Gastroesophageal sphincter (tissue), 4 donors: ENCODE measurements around the gene HSPA12B. TPM values are rescaled to one million over a fixed set of nuclear protein-coding genes. Genes with fewer than 3 reads are reported as not detected.

Source experiments
- ATAC-seq: fragments of 150-250 bp; one replicate; pipeline ENCODE4 v1.9.1; 2016; ENCODE audit warnings: mild to moderate bottlenecking, moderate library complexity
- H3K27ac ChIP-seq, 4 donors: fragments of 200-600 bp; sonication (generic) in 3 of 4; 1 replicate in 3 of 4; 2 replicates in 1 of 4; pipeline ENCODE4 v1.5.1; 2016 to 2019
- H3K27me3 ChIP-seq: fragments of 200-600 bp; sonication (generic); one replicate; pipeline ENCODE4 v1.5.1; 2019
- H3K36me3 ChIP-seq, 2 donors: fragments of 200-600 bp; sonication (generic); one replicate each; pipeline ENCODE4 v1.5.1; 2019; ENCODE audit warnings: control low read depth in 1 of 2
- H3K4me1 ChIP-seq, 3 donors: fragments of 200-600 bp; sonication (generic); 1 replicate in 2 of 3; 2 replicates in 1 of 3; pipeline ENCODE4 v1.5.1; 2016 to 2019; ENCODE audit warnings: control low read depth in 2 of 3
- H3K4me3 ChIP-seq, 2 donors: fragments of 200-600 bp; sonication (generic); one replicate each; pipeline ENCODE4 v1.5.1; 2019; ENCODE audit warnings: mild to moderate bottlenecking in 1 of 2, moderate library complexity in 1 of 2
- H3K9me3 ChIP-seq, 3 donors: fragments of 200-600 bp; sonication (generic); one replicate each; pipeline ENCODE4 v1.5.1; 2017 to 2019; ENCODE audit warnings: control low read depth in 2 of 3
- EP300 ChIP-seq: sonication (generic); formaldehyde crosslinking; IDR thresholded peaks from one replicate; pipeline ENCODE4 v1.6.1; 2017; ENCODE audit warnings: antibody characterized with exemption, mild to moderate bottlenecking
- POLR2A ChIP-seq, 2 donors: fragments of 450-650 bp; IDR thresholded peaks; one replicate each; pipeline ENCODE4 v1.6.1; 2017; ENCODE audit warnings: antibody characterized with exemption in 2 of 2, mild to moderate bottlenecking in 2 of 2, moderate library complexity in 1 of 2
- POLR2AphosphoS5 ChIP-seq: sonication (generic); formaldehyde crosslinking; IDR thresholded peaks from one replicate; pipeline ENCODE4 v1.6.1; 2017; ENCODE audit warnings: antibody characterized with exemption
- WGBS, 2 donors: methylation state at CpG; one replicate each; pipeline ENCODE4 v1.1.5; 2018; ENCODE audit warnings: low coverage in 1 of 2; 5-methylcytosine and 5-hydroxymethylcytosine counted together
- total RNA-seq, 4 donors: library from RNA; depleted of rRNA; stranded (reverse); fragments of >200 nt; gene quantifications; one replicate each; pipeline ENCODE4 v1.1.0, GENCODE V29; 2016
- TF ChIP-seq, protein P1 (sequence below), 4 experiments: fragments of 200-600 bp in 2 of 4; fragments of 450-650 bp in 2 of 4; sonication (generic) in 1 of 4; IDR thresholded peaks; one replicate each; pipeline ENCODE4 v1.5.1; 2017 to 2019; ENCODE audit warnings: antibody characterized with exemption in 4 of 4, mild to moderate bottlenecking in 2 of 4, moderate library complexity in 2 of 4

The HSPA12B gene
- total RNA-seq, 4 donors from 2014 or later = 9.6 to 19.3 (median 14.4) TPM

DNA sequence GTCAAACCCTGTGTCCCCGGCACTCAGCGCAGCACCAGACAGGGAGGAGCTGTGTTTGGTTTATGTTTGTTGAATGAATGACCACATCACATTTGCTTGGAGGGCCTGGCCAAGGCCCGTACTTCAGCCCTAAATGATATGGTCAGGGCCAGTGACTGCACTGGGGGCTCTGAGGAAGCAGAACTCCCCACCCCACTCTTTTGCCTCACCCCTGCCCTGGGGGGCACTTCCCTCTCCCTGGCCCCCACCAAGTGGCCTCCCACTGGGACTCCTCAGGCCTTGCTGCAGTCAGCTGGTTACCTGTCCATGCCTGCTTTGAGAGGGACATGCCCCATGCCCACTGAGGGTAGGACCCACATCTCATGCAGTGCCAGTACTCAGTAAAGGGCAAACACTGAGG is 32.2 kb downstream of the HSPA12B start:
- peak overlapping the region in 1 of 2 donors; percentile 1 for H3K4me3 ChIP-seq
- peak overlapping the region in 3 of 4 donors; percentile 59 to 96 (median 96) for H3K27ac ChIP-seq
- 72% methylated on average over 3 of the region's 3 CpGs; no CpG with 5 or more reads in 1 of the 2 donors for WGBS, 2 donors

DNA sequence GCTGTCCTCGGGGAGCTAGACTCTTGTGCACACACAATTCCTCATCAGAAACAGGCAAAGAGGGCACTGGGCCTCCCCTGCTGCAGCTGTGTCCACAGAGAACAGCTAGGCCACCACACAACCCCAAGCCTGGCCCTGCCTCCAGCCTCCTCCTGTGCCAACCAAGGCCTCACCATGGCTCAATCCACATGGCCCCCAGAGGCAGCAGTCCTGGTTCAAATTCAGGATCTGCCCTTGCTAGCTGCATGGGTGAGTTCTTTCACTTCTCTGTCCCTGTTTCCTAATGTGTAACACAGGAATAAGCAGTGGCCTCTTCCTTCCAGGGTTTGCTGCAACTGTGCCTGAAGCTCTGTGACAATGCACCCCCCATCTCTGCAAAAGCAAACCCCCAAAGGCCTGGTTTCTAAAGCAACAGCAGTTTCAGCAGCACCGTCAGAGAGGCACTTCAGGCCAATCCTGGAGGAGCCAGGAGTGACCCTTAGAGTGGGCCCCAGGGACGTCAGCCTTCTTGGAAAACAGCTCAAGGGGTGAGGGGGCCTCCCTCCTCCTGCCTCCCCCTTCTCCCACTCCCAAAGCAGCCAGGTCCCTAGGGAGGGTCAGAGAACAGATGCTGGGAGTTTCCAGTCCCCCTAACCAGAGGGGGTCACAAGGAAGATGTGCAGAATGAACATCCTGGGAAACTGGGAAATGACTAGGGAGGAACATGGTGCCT is 32.8 kb downstream of the HSPA12B start:
- Histone ChIP-seq H3K27ac (peak overlapping the region in 3 of 4 donors; percentile 89 to 96 (median 96)), H3K4me3 (peak overlapping the region in 1 of 2 donors; percentile 76), H3K4me1 (peaks cover 2 to 90% (median 30%) of the 10 kb centered on the region in 3 donors), H3K9me3 (no peaks in the 10 kb centered on the region), H3K36me3 (no peaks in the 10 kb centered on the region), H3K27me3 (no peaks in the 10 kb centered on the region)
- TF ChIP-seq EP300 = no peak
- ATAC-seq = no peak
- no CpG with 5 or more reads among the region's 3 CpGs for WGBS, 2 donors

More for the DNA sequence above, 32.2 kb downstream of the HSPA12B start:
- ATAC-seq = no peak
- peaks cover 0 to under 1% of the 10 kb centered on the region in 2 donors for H3K36me3 ChIP-seq
- no peaks in the 10 kb centered on the region for H3K27me3 ChIP-seq
- TF ChIP-seq, protein P1, sequence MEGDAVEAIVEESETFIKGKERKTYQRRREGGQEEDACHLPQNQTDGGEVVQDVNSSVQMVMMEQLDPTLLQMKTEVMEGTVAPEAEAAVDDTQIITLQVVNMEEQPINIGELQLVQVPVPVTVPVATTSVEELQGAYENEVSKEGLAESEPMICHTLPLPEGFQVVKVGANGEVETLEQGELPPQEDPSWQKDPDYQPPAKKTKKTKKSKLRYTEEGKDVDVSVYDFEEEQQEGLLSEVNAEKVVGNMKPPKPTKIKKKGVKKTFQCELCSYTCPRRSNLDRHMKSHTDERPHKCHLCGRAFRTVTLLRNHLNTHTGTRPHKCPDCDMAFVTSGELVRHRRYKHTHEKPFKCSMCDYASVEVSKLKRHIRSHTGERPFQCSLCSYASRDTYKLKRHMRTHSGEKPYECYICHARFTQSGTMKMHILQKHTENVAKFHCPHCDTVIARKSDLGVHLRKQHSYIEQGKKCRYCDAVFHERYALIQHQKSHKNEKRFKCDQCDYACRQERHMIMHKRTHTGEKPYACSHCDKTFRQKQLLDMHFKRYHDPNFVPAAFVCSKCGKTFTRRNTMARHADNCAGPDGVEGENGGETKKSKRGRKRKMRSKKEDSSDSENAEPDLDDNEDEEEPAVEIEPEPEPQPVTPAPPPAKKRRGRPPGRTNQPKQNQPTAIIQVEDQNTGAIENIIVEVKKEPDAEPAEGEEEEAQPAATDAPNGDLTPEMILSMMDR (IDR thresholded peaks at IDR 0.05) = no peak
- TF ChIP-seq POLR2A (IDR thresholded peaks at IDR 0.05) = no peak
- no peak for TF ChIP-seq POLR2AphosphoS5
- no peaks in the 10 kb centered on the region for H3K9me3 ChIP-seq
- H3K4me1 ChIP-seq = peaks cover 2 to 93% (median 30%) of the 10 kb centered on the region in 3 donors

DNA sequence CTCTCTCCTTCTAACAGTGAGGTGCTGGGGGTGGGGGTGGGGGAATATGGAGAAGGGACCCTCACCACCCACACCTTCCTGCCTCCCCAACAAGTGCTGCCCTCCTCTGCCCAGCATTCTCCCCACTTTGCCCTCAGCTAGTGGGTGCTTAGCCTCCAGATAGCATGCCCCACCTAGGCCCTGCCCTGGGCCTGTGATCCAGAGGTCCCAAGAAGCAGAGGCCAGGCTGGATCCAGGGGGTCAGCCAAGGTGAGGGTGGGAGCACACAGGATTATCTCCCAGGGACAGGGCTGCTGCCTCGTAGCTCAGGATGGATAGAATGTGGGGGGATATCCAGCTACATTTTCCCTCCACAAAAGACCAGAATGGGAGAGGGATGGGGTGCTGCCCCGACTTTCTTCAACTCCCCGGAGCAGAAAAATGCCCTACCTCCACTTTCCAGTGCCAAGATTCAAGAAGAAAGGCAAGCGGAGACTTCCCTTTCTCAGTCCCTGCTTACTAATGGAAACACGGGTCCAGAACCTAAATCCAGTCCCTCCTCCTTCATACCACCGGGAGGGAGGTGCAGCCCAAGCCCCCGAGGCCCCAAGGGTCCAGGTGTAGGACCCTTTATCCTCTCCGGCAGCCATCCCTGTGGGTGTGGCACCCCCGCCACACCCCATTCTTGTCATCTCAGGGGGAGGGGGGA is 34.1 kb downstream of the HSPA12B start:
- TF ChIP-seq POLR2A (IDR thresholded peaks at IDR 0.05) = peak in 1 of 2 donors; percentile 12
- TF ChIP-seq EP300 = no peak
- no peak for ATAC-seq
- no peaks in the 10 kb centered on the region for H3K9me3 ChIP-seq
- no peaks in the 10 kb centered on the region for H3K36me3 ChIP-seq
- no peaks in the 10 kb centered on the region for H3K27me3 ChIP-seq
- H3K27ac ChIP-seq = peak overlapping the region; percentile 11 to 96 (median 92)
- peak overlapping the region; percentile 61 to 76 for H3K4me3 ChIP-seq
- peaks cover 2 to 78% (median 30%) of the 10 kb centered on the region in 3 donors for H3K4me1 ChIP-seq
- WGBS, 2 donors = 16% methylated on average over 5 of the region's 9 CpGs; no CpG with 5 or more reads in 1 of the 2 donors

DNA sequence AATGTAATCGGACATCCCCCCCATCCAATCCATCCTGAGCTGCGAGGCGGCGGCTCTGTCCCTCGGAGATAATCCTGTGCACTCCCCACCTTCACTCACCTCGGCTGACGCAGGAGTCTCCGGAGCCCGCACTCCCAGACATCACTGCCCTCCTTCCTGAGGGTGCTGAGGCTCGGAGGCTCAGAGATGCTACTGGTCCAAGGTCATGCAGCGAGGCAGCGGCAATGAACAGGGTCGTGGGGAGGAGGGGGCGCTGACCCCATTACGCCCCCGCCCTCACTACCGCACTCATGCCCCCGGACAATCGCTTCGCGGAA is 34.6 kb downstream of the HSPA12B start:
- peaks cover 2 to 73% (median 30%) of the 10 kb centered on the region in 3 donors for H3K4me1 ChIP-seq
- TF ChIP-seq POLR2A (IDR thresholded peaks at IDR 0.05) (no peak), EP300 (no peak), POLR2AphosphoS5 (no peak)
- TF ChIP-seq, protein P1 (IDR thresholded peaks at IDR 0.05) = no peak
- ATAC-seq = no peak
- H3K27me3 ChIP-seq = no peaks in the 10 kb centered on the region
- H3K27ac ChIP-seq = peak overlapping the region; percentile 6 to 96 (median 92)
- peak overlapping the region; percentile 61 to 76 for H3K4me3 ChIP-seq
- no peaks in the 10 kb centered on the region for H3K36me3 ChIP-seq
- no peaks in the 10 kb centered on the region for H3K9me3 ChIP-seq
- 0% methylated on average over 3 of the region's 21 CpGs; no CpG with 5 or more reads in 1 of the 2 donors for WGBS, 2 donors

DNA sequence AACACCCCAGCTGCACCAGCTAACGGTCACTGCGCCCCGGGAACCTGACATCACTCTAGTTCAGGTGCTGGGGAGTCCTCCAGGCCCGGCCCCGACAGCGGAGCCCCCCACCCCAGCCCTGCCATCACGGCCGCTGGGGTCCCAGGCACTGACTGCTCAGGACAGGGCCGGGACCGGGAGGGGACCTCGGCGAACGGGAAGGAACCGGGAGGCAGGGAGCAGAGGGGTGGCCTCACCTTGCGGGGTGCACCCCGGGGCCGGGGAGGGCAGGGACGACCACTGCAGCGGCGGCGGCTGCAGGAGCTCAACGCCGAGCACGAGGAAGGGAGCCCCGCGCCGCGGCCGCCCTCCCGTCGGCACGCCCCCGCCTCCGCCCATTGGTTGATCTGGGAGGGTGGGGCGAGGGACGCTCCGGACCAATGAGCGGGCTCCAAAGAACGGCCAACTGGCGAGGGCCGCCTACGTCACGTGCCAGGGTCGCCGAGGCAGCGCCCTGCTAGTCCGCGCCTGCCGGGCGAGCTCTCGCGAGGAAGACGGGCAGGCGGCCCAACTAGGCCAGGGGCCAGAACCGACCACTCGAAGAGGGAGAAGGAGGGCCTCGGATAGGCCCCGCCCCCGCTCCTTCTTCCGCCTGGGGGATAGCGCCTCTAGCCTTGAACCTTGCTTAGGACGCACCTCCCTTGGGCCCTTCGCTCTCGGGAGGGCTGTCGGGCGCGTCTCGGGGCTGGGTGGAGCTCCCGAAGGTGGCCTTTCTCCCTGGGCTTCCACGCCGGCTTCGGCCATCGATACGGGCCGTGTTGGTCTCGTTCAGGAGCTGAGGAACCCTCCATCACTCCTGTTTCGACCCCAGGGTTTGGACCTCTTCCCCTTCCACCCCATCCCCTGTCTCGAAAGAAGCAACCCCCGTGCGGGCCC is 35.2 kb downstream of the HSPA12B start, which contains the start of gene ADISSP:
TSS of gene ADISSP (minus strand) at position 327 of the 915 bp plus-strand sequence. CDS start 7,653 bp downstream, outside the sequence.
- Histone ChIP-seq H3K27me3 (no peaks in the 10 kb centered on the region), H3K4me1 (peaks cover 2 to 68% (median 25%) of the 10 kb centered on the region in 3 donors), H3K4me3 (peak within 1 kb of the TSS; percentile 61 to 76), H3K9me3 (no peaks in the 10 kb centered on the region), H3K36me3 (no peaks in the 10 kb centered on the region), H3K27ac (peak within 1 kb of the TSS; percentile 86 to 96 (median 92))
- TF ChIP-seq, protein P1 (IDR thresholded peaks at IDR 0.05) = peak in 1 of 4 experiments; percentile 33
- TF ChIP-seq POLR2AphosphoS5 = peak; percentile 86
- no peak for TF ChIP-seq EP300
- TF ChIP-seq POLR2A (IDR thresholded peaks at IDR 0.05) = peak; percentile 45 to 55
- 0% methylated on average over 13 of the region's 80 CpGs; no CpG with 5 or more reads in 1 of the 2 donors for WGBS, 2 donors
- peak; percentile 95 for ATAC-seq
